PC-9 (cell line): ENCODE data around the gene LEKR1.

ENCODE experiments used
- EZH2 ChIP-seq: fragments of 200-600 bp; sonication (generic); IDR thresholded peaks from 2 replicates; pipeline ENCODE4 v1.8.0; 2017; ENCODE audit warnings: antibody characterized with exemption, low read depth
- TF ChIP-seq, protein P1 (sequence below): fragments of 200-600 bp; sonication (generic); conservative IDR thresholded peaks from 2 replicates; pipeline ENCODE4 v1.6.1; 2017; ENCODE audit warnings: mixed run types, antibody characterized with exemption, mild to moderate bottlenecking, moderate library complexity

- TF ChIP-seq, protein P1, sequence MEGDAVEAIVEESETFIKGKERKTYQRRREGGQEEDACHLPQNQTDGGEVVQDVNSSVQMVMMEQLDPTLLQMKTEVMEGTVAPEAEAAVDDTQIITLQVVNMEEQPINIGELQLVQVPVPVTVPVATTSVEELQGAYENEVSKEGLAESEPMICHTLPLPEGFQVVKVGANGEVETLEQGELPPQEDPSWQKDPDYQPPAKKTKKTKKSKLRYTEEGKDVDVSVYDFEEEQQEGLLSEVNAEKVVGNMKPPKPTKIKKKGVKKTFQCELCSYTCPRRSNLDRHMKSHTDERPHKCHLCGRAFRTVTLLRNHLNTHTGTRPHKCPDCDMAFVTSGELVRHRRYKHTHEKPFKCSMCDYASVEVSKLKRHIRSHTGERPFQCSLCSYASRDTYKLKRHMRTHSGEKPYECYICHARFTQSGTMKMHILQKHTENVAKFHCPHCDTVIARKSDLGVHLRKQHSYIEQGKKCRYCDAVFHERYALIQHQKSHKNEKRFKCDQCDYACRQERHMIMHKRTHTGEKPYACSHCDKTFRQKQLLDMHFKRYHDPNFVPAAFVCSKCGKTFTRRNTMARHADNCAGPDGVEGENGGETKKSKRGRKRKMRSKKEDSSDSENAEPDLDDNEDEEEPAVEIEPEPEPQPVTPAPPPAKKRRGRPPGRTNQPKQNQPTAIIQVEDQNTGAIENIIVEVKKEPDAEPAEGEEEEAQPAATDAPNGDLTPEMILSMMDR: no peak
- TF ChIP-seq EZH2: no peak
These were observed 159.6 kb downstream of the LEKR1 start for GRCh38 chr3:156985711-156986110.
